Upper lobe of right lung (tissue), 1 donor: ENCODE data around the gene CLEC16A. TPM values are rescaled to one million over a fixed set of nuclear protein-coding genes. Genes with fewer than 3 reads are reported as not detected.

Experiments
- ATAC-seq: fragments of 200-7000 bp; cut with Tn5 transposase; one replicate; pipeline ENCODE4 v1.9.1; 2020; ENCODE audit warnings: mild to moderate bottlenecking, moderate library complexity
- DNase-seq: peaks from one replicate; pipeline ENCODE4 v3.0.0-alpha.2; 2020
- H3K27ac ChIP-seq: fragments of 200-600 bp; one replicate; pipeline ENCODE4 v1.8.0; 2022
- H3K27me3 ChIP-seq: fragments of 200-600 bp; one replicate; pipeline ENCODE4 v1.8.0; 2022; ENCODE audit warnings: mild to moderate bottlenecking
- H3K36me3 ChIP-seq: fragments of 200-600 bp; one replicate; pipeline ENCODE4 v1.8.0; 2022
- H3K4me1 ChIP-seq: fragments of 200-600 bp; one replicate; pipeline ENCODE4 v1.8.0; 2022
- H3K4me3 ChIP-seq: fragments of 200-600 bp; one replicate; pipeline ENCODE4 v1.8.0; 2022; ENCODE audit warnings: mild to moderate bottlenecking
- H3K9me3 ChIP-seq: fragments of 200-600 bp; one replicate; pipeline ENCODE4 v1.8.0; 2022
- CTCF ChIP-seq: fragments of 200-600 bp; IDR thresholded peaks from one replicate; pipeline ENCODE4 v1.8.0; 2022; ENCODE audit warnings: antibody characterized with exemption
- intact Hi-C: fragments of 100-400 bp; cut with DNase I; formaldehyde crosslinking; loops from one replicate; pipeline ENCODE4 v1.11.0; 2022
- total RNA-seq: library from RNA; stranded (reverse); fragmentation: NEBNext Ultra II Directional; extraction: Animal tissue kit (Norgen Biotek cat#: 25700); gene quantifications from one replicate; pipeline ENCODE4 v1.2.1, GENCODE V29; 2021
- donor health status: DM: no; HTN: yes; CAD: no; lungs with severe emphysema.

CLEC16A gene
- total RNA-seq, 1 donor from 2014 or later: 36.9 TPM

- Histone ChIP-seq H3K4me1 (peaks cover 28% of the 10 kb centered on the region), H3K9me3 (no peaks in the 10 kb centered on the region), H3K27ac (no peak overlapping the region), H3K4me3 (no peak overlapping the region), H3K27me3 (no peaks in the 10 kb centered on the region), H3K36me3 (no peaks in the 10 kb centered on the region)
- DNase-seq (peak; percentile 20), ATAC-seq (no peak)
- TF ChIP-seq CTCF: no peak
- intact Hi-C loops: no loop called here
Measured at GRCh38 chr16:11094857-11095565, 150.6 kb downstream of the CLEC16A start.

- DNase-seq (no peak), ATAC-seq (no peak)
- Histone ChIP-seq H3K27me3 (no peaks in the 10 kb centered on the region), H3K4me3 (no peak overlapping the region), H3K4me1 (peaks cover 35% of the 10 kb centered on the region), H3K27ac (no peak overlapping the region), H3K9me3 (no peaks in the 10 kb centered on the region), H3K36me3 (no peaks in the 10 kb centered on the region)
- TF ChIP-seq CTCF: no peak
- intact Hi-C loops: no loop called here
Measured at GRCh38 chr16:11095935-11096334, 151.6 kb downstream of the CLEC16A start.

GRCh38 chr16:11097094-11097786 lies 152.9 kb downstream of the CLEC16A start:
- Histone ChIP-seq H3K36me3 (no peaks in the 10 kb centered on the region), H3K27ac (no peak overlapping the region), H3K4me1 (peaks cover 36% of the 10 kb centered on the region), H3K27me3 (no peaks in the 10 kb centered on the region), H3K9me3 (no peaks in the 10 kb centered on the region), H3K4me3 (no peak overlapping the region)
- intact Hi-C loops: no loop called here
- no peak for ATAC-seq
- no peak for TF ChIP-seq CTCF
- no peak for DNase-seq

- H3K9me3 ChIP-seq: no peaks in the 10 kb centered on the region
- no peak for ATAC-seq
- H3K27ac ChIP-seq: no peak overlapping the region
- peaks cover 41% of the 10 kb centered on the region for H3K4me1 ChIP-seq
- no peak for TF ChIP-seq CTCF
- no peak overlapping the region for H3K4me3 ChIP-seq
- intact Hi-C loops: no loop called here
- no peak for DNase-seq
- no peaks in the 10 kb centered on the region for H3K27me3 ChIP-seq
- H3K36me3 ChIP-seq: no peaks in the 10 kb centered on the region
Measured at GRCh38 chr16:11097787-11098167, 153.4 kb downstream of the CLEC16A start.

GRCh38 chr16:11098601-11099390 lies 154.4 kb downstream of the CLEC16A start:
- H3K4me1 ChIP-seq: peaks cover 38% of the 10 kb centered on the region
- no peak overlapping the region for H3K27ac ChIP-seq
- DNase-seq (peak; percentile 46), ATAC-seq (no peak)
- H3K4me3 ChIP-seq: no peak overlapping the region
- H3K27me3 ChIP-seq: no peaks in the 10 kb centered on the region
- no peaks in the 10 kb centered on the region for H3K36me3 ChIP-seq
- intact Hi-C loops: no loop called here
- H3K9me3 ChIP-seq: no peaks in the 10 kb centered on the region
- no peak for TF ChIP-seq CTCF
